Measurements from ENCODE around the gene CDK2AP2. TPM values are rescaled to one million over a fixed set of nuclear protein-coding genes. Genes with fewer than 3 reads are reported as not detected.
"Not testable (repeated sequence)": the region's sequence is repeated elsewhere in the genome, so short reads cannot be mapped to it uniquely, and the experiment has no call there.

The CDK2AP2 gene
- total and polyA plus RNA-seq, 2 of the 8 experiments (the other 6 are each of a cell fraction or from before 2014, with no cell fraction given), result 49.6 to 65.1 TPM

GRCh38 chr11:67482275-67482826, 25.6 kb downstream of the CDK2AP2 start (continued):
- TF ChIP-seq RBBP5 (IDR thresholded peaks at IDR 0.05; ENCODE audit: borderline replicate concordance, low read depth, low read length), result no peak
- TF ChIP-seq JUN (IDR thresholded peaks at IDR 0.05; ENCODE audit: low read depth, low read length), result no peak
- TF ChIP-seq TAF7 (optimal IDR thresholded peaks at IDR 0.05; ENCODE audit: borderline replicate concordance, low read depth, low read length), result no peak
- no peak for TF ChIP-seq ZNF274 (IDR thresholded peaks at IDR 0.05; ENCODE audit: borderline replicate concordance, extremely low read depth, low read length)
- no peak for TF ChIP-seq YY1 (IDR thresholded peaks at IDR 0.05; ENCODE audit: low read depth, low read length)
- TF ChIP-seq SP4 (IDR thresholded peaks at IDR 0.05; ENCODE audit: low read length), result no peak
- no peak for TF ChIP-seq CHD1 (IDR thresholded peaks at IDR 0.05; ENCODE audit: low read depth, low read length)
- no peak for TF ChIP-seq FOSL1 (IDR thresholded peaks at IDR 0.05; ENCODE audit: insufficient read depth, low read depth, low read length)

- H3K27me3 ChIP-seq (replicated peaks in 1 of 4; ENCODE audit: control insufficient read depth in 3 of 4, extremely low read depth in 1 of 4, insufficient read depth in 3 of 4, low read length in 3 of 4); H2AK5ac ChIP-seq (ENCODE audit: low read depth, low read length); H3K36me3 ChIP-seq (ENCODE audit: control insufficient read depth in 2 of 4, insufficient read depth in 4 of 4, low read length in 3 of 4); H3K18ac ChIP-seq (ENCODE audit: extremely low read depth, low read length); H3K4me3 ChIP-seq (ENCODE audit: extremely low read depth in 1 of 4, insufficient read depth in 2 of 4, low read depth in 3 of 4, low read length in 4 of 4); H2BK12ac ChIP-seq (ENCODE audit: low read depth, low read length); H3K79me1 ChIP-seq (ENCODE audit: low read depth, low read length); H3K23ac ChIP-seq (ENCODE audit: insufficient read length); H2BK5ac ChIP-seq (ENCODE audit: low read depth, low read length); H3K9me3 ChIP-seq (ENCODE audit: insufficient read depth in 2 of 2, low read depth in 1 of 2, low read length in 1 of 2); H3K23me2 ChIP-seq (ENCODE audit: low read depth, low read length); H3K4me2 ChIP-seq (ENCODE audit: insufficient read depth in 1 of 2, low read depth in 2 of 2, low read length in 2 of 2); H3K4me1 ChIP-seq (replicated peaks in 1 of 4; ENCODE audit: control insufficient read depth in 3 of 4, insufficient read depth in 4 of 4, low read length in 3 of 4); H2AFZ ChIP-seq (ENCODE audit: low read length); H4K5ac ChIP-seq (ENCODE audit: insufficient read length, low read depth, low read length); DNase-seq (ENCODE audit: low read depth in 1 of 2, low spot score in 2 of 2); H2BK120ac ChIP-seq (replicated peaks; ENCODE audit: low read depth, low read length); H4K20me1 ChIP-seq (replicated peaks in 1 of 2; ENCODE audit: control insufficient read depth in 1 of 2, insufficient read depth in 2 of 2, low read length in 2 of 2); H3K14ac ChIP-seq (ENCODE audit: insufficient read length); H2BK15ac ChIP-seq (ENCODE audit: low read length); POLR2A ChIA-PET (ENCODE audit: partially characterized antibody); H4K8ac ChIP-seq (ENCODE audit: extremely low read depth, insufficient read depth, low read length); H2BK20ac ChIP-seq (ENCODE audit: low read length); H3K9ac ChIP-seq (replicated peaks in 1 of 4; ENCODE audit: extremely low read depth in 1 of 4, low read depth in 3 of 4, low read length in 3 of 4); H3K79me2 ChIP-seq (ENCODE audit: control insufficient read depth in 1 of 2, insufficient read depth in 2 of 2, low read length in 2 of 2); FAIRE-seq; H3K56ac ChIP-seq (replicated peaks; ENCODE audit: insufficient read length, low read depth, low read length); H3K4ac ChIP-seq (replicated peaks; ENCODE audit: insufficient read length, low read depth, low read length); H3K27ac ChIP-seq (ENCODE audit: low read depth, low read length); H4K91ac ChIP-seq (replicated peaks; ENCODE audit: insufficient read length, low read length): not testable (repeated sequence)
- CTCF ChIA-PET (ENCODE audit: partially characterized antibody), result interaction anchor here (0.7 to 2.1 kb wide), 4 partner anchors 34 to 126 kb away, joined by 3 to 6 read pairs (median 5); no protein-coding TSS in a partner anchor
- 85% methylated on average over 12 of the region's 16 CpGs; no CpG with 5 or more reads in 1 of the 2 experiments for WGBS, 2 experiments (ENCODE audit: extremely low coverage in 1 of 2, insufficient coverage in 1 of 2, insufficient read length in 1 of 2, insufficient replicate concordance in 2 of 2, low coverage in 1 of 2, low lambda C conversion rate in 2 of 2, missing lambda C conversion rate in 1 of 2)
Observed at GRCh38 chr11:67477344-67478050, 30.5 kb downstream of the CDK2AP2 start.
